Keratinocyte (primary cell): ENCODE results near the gene MX1. TPM values are rescaled to one million over a fixed set of nuclear protein-coding genes. Genes with fewer than 3 reads are reported as not detected.

ENCODE experiments used
- DNase-seq: peaks from one replicate; pipeline ENCODE4 v3.0.0-alpha.2; 2011; ENCODE audit warnings: low read depth, missing footprints, low spot score
- FAIRE-seq: peaks from 2 replicates; lab custom pipeline; 2011; peaks lifted over from hg19 to GRCh38; lab: Jason Lieb, UNC
- H2AFZ ChIP-seq: 2 replicates; pipeline ENCODE4 v1.6.0; 2012; ENCODE audit warnings: low read length, control low read depth, inconsistent platforms; ENCODE audit not compliant: control insufficient read depth
- H3K27ac ChIP-seq: 2 replicates; pipeline ENCODE4 v1.5.1; 2011; ENCODE audit warnings: low read length; ENCODE audit not compliant: control insufficient read depth, insufficient read depth
- H3K27me3 ChIP-seq: 3 replicates; pipeline ENCODE4 v1.6.0; 2011; ENCODE audit warnings: low read length; ENCODE audit not compliant: control insufficient read depth, insufficient read depth; ENCODE audit errors: extremely low read depth
- H3K36me3 ChIP-seq, 2 experiments: 2 replicates in 1 of 2; 3 replicates in 1 of 2; pipeline ENCODE4 v1.5.1; 2011; ENCODE audit warnings: low read length in 2 of 2, mild to moderate bottlenecking in 1 of 2; ENCODE audit not compliant: control insufficient read depth in 2 of 2, insufficient read depth in 2 of 2; ENCODE audit errors: extremely low read depth in 1 of 2
- H3K4me1 ChIP-seq: 3 replicates; pipeline ENCODE4 v1.5.1; 2011; ENCODE audit warnings: low read length; ENCODE audit not compliant: control insufficient read depth, insufficient read depth; ENCODE audit errors: extremely low read depth
- H3K4me2 ChIP-seq: 3 replicates; pipeline ENCODE4 v1.6.0; 2011; ENCODE audit warnings: low read depth, low read length; ENCODE audit not compliant: control insufficient read depth, insufficient read depth; ENCODE audit errors: extremely low read depth
- H3K4me3 ChIP-seq, 3 experiments: fragments of 200-600 bp in 1 of 3; sonication (generic) in 1 of 3; 2 replicates in 2 of 3; 3 replicates in 1 of 3; pipeline ENCODE4 v1.5.1; 2011 to 2016; ENCODE audit warnings: low read length in 3 of 3, mild to moderate bottlenecking in 3 of 3, control low read depth in 2 of 3, inconsistent platforms in 1 of 3, low read depth in 1 of 3, mixed read lengths in 1 of 3, mixed run types in 1 of 3, moderate library complexity in 1 of 3; ENCODE audit not compliant: control insufficient read depth in 2 of 3, insufficient read depth in 2 of 3; ENCODE audit errors: extremely low read depth in 1 of 3
- H3K79me2 ChIP-seq: 2 replicates; pipeline ENCODE4 v1.6.0; 2012; ENCODE audit warnings: low read length; ENCODE audit not compliant: control insufficient read depth, insufficient read depth
- H3K9ac ChIP-seq: 3 replicates; pipeline ENCODE4 v1.6.0; 2011; ENCODE audit warnings: low read length; ENCODE audit not compliant: control insufficient read depth, insufficient read depth; ENCODE audit errors: extremely low read depth
- H3K9me1 ChIP-seq: 3 replicates; pipeline ENCODE4 v1.6.0; 2011; ENCODE audit warnings: low read length; ENCODE audit not compliant: control insufficient read depth, insufficient read depth; ENCODE audit errors: extremely low read depth
- H3K9me3 ChIP-seq: 2 replicates; pipeline ENCODE4 v1.5.1; 2012; ENCODE audit warnings: low read depth, low read length; ENCODE audit not compliant: control insufficient read depth
- H4K20me1 ChIP-seq: 3 replicates; pipeline ENCODE4 v1.6.0; 2011; ENCODE audit warnings: low read length; ENCODE audit not compliant: control insufficient read depth, insufficient read depth; ENCODE audit errors: extremely low read depth
- EZH2 ChIP-seq: IDR thresholded peaks from one replicate; pipeline ENCODE4 v1.6.1; 2012; ENCODE audit warnings: inconsistent platforms, mild to moderate bottlenecking, low read length, moderate library complexity
- dilution Hi-C: fragments of 300-500 bp; cut with MboI; formaldehyde crosslinking; loops from one replicate; pipeline ENCODE4 v1.7.0; 2020; ENCODE audit warnings: low sequenced_read_pairs; ENCODE audit not compliant: extremely low pct_ligation_motif_present
- polyA plus RNA-seq, 5 experiments: library from polyadenylated mRNA; depleted of rRNA in 3 of 5; stranded (reverse) in 3 of 5; stranded (forward) in 1 of 5; unstranded in 1 of 5; fragments of >200 nt; gene quantifications; 1 replicate in 1 of 5; 2 replicates in 3 of 5; 3 replicates in 1 of 5; pipeline versions ENCODE4 v1.2.1 to v1.2.3, GENCODE V29; 2011 to 2012; ENCODE audit warnings: missing spikeins in 2 of 5, low read depth in 1 of 5, low replicate concordance in 1 of 5
- TF ChIP-seq, protein P1 (sequence below), 3 experiments: IDR thresholded peaks in 1 of 3; conservative IDR thresholded peaks in 1 of 3; optimal IDR thresholded peaks in 1 of 3; 2 replicates in 2 of 3; 3 replicates in 1 of 3; pipeline versions ENCODE3 to v1.5.1; 2011; ENCODE audit warnings: low read length in 3 of 3, mild to moderate bottlenecking in 3 of 3, moderate library complexity in 2 of 3, control low read depth in 1 of 3, inconsistent platforms in 1 of 3; ENCODE audit not compliant: insufficient read depth in 2 of 3; ENCODE audit errors: extremely low read depth in 1 of 3

The MX1 gene
- polyA plus RNA-seq, 1 donor (not counting 4 experiments of a cell fraction or from before 2014, with no cell fraction given) = 151 TPM

DNA sequence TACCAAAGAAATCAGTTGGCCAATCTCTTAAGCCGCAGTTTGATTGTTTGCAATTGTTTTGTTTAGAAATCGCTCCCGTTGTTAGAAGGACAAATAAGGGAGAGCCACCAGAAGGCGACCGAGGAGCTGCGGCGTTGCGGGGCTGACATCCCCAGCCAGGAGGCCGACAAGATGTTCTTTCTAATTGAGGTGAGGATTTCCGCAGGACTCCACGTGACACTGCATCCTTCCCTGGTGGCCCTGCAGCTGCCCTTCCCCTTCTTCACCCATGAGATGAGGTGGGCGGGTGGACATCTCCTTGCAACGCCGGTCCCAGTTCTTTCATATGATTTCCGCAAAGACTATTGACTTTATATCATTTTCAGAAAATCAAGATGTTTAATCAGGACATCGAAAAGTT, 27.2 kb upstream of the MX1 start:
- dilution Hi-C loops = no loop called here
- Histone ChIP-seq H3K9ac (no peak overlapping the region), H3K4me2 (no peak overlapping the region), H3K27me3 (peaks cover 4% of the 10 kb centered on the region), H3K9me3 (no peaks in the 10 kb centered on the region), H2AFZ (no peak overlapping the region), H3K4me1 (peaks cover 4% of the 10 kb centered on the region), H3K27ac (no peak overlapping the region), H3K79me2 (no peaks in the 10 kb centered on the region), H3K36me3 (no peaks in the 10 kb centered on the region), H4K20me1 (no peaks in the 10 kb centered on the region), H3K4me3 (no peak overlapping the region), H3K9me1 (no peaks in the 10 kb centered on the region)
- DNase-seq (no peak), FAIRE-seq (no peak)
- TF ChIP-seq, protein P1, sequence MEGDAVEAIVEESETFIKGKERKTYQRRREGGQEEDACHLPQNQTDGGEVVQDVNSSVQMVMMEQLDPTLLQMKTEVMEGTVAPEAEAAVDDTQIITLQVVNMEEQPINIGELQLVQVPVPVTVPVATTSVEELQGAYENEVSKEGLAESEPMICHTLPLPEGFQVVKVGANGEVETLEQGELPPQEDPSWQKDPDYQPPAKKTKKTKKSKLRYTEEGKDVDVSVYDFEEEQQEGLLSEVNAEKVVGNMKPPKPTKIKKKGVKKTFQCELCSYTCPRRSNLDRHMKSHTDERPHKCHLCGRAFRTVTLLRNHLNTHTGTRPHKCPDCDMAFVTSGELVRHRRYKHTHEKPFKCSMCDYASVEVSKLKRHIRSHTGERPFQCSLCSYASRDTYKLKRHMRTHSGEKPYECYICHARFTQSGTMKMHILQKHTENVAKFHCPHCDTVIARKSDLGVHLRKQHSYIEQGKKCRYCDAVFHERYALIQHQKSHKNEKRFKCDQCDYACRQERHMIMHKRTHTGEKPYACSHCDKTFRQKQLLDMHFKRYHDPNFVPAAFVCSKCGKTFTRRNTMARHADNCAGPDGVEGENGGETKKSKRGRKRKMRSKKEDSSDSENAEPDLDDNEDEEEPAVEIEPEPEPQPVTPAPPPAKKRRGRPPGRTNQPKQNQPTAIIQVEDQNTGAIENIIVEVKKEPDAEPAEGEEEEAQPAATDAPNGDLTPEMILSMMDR (optimal IDR thresholded peaks at IDR 0.05 in 1 of 3, IDR thresholded peaks at IDR 0.05 in 1 of 3, conservative IDR thresholded peaks at IDR 0.05 in 1 of 3; ENCODE audit: extremely low read depth in 1 of 3, insufficient read depth in 2 of 3, low read length in 3 of 3) = no peak
- TF ChIP-seq EZH2 = no peak

DNA sequence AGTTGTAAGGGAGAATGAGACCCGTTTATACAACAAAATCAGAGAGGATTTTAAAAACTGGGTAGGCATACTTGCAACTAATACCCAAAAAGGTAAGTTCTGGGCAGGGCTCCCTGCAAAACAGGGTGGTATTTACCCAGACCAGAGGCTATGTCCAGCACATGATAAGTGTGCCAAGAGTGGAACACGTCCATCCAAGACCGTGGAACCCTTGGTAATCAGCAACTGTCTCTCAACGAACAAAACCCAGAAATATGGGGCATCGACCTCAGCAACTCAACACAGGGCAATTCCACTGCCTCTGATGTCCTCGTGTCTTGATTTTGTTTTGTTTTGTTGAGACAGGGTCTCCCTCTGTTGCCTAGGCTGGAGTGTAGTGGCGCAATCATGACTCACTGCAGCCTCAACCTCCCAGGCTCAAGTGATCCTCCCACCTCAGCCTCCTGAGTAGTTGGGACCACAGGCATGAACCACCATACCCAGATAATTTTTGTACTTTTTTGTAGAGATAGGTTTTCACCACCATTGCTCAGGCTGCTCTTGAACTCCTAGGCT, 26.7 kb upstream of the MX1 start:
- no peaks in the 10 kb centered on the region for H4K20me1 ChIP-seq
- no peaks in the 10 kb centered on the region for H3K79me2 ChIP-seq
- H3K4me1 ChIP-seq = peaks cover 4% of the 10 kb centered on the region
- H3K9ac ChIP-seq = no peak overlapping the region
- peaks cover 4% of the 10 kb centered on the region for H3K27me3 ChIP-seq
- no peaks in the 10 kb centered on the region for H3K9me3 ChIP-seq
- H3K4me3 ChIP-seq = no peak overlapping the region
- H3K9me1 ChIP-seq = no peaks in the 10 kb centered on the region
- no peak overlapping the region for H2AFZ ChIP-seq
- TF ChIP-seq EZH2 = no peak
- TF ChIP-seq, protein P1 (optimal IDR thresholded peaks at IDR 0.05 in 1 of 3, IDR thresholded peaks at IDR 0.05 in 1 of 3, conservative IDR thresholded peaks at IDR 0.05 in 1 of 3; ENCODE audit: extremely low read depth in 1 of 3, insufficient read depth in 2 of 3, low read length in 3 of 3) = no peak
- no peak overlapping the region for H3K27ac ChIP-seq
- DNase-seq = no peak
- no peaks in the 10 kb centered on the region for H3K36me3 ChIP-seq
- no peak for FAIRE-seq
- H3K4me2 ChIP-seq = no peak overlapping the region
- dilution Hi-C loops = no loop called here
